A172 (cell line): ENCODE data around the gene NTF3. TPM values are rescaled to one million over a fixed set of nuclear protein-coding genes. Genes with fewer than 3 reads are reported as not detected.
A peak's percentile ranks its signal among the peaks of the same experiment; 100 is the strongest.

Experiments
- DNase-seq: peaks from one replicate; pipeline ENCODE4 v3.0.0-alpha.2; 2015; ENCODE audit warnings: low spot score
- total RNA-seq: library from RNA; depleted of rRNA; stranded (reverse); fragments of >200 nt; shearing (Covaris generic); gene quantifications from 2 replicates; pipeline ENCODE4 v1.2.3, GENCODE V29; 2014

The NTF3 gene
- total RNA-seq, 1 experiment from 2014 or later, result 1.3 TPM

- peak; percentile 61 for DNase-seq
Measured at GRCh38 chr12:5456906-5457305, 25.0 kb downstream of the NTF3 start.

DNA sequence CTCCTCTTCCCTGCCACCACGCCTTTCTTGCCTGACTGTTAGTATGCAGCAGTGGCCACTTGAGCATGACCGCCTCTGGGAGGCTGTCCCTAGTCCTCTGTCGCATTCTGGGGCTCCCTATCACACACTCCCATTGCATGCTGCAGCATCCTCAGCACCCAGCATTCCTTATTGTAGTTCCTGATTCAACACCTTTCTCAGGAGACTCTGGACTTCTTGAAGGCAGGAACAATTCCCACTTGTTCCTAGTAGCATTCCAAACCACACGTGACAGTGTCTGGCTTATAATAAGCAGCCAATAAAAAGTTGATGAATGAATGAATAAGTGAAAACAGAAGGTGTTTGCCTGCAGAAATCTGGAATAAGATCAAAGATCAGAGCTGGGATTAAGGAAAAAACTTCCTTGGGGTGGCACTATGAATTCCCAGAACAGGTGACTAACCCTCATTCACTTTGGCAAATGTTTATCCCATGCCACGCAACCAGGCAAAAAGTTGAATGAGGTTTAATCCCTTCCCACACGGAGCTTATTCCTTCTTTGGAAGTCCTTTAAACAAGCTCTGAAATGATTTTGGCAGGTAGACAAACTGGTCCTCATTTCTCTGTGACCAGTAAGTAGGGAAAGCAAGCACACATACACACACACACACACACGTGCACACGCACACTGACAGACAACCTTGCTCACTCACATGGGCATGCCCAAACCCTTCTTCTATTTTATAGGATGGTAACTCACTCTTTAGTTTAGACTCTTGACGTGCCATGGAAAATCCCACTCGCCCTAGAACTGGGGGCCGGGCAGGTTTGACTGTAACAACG is 26.5 kb downstream of the NTF3 start:
- DNase-seq, result no peak

- DNase-seq, result no peak
Measured at GRCh38 chr12:5459051-5459782, 27.3 kb downstream of the NTF3 start.

DNA sequence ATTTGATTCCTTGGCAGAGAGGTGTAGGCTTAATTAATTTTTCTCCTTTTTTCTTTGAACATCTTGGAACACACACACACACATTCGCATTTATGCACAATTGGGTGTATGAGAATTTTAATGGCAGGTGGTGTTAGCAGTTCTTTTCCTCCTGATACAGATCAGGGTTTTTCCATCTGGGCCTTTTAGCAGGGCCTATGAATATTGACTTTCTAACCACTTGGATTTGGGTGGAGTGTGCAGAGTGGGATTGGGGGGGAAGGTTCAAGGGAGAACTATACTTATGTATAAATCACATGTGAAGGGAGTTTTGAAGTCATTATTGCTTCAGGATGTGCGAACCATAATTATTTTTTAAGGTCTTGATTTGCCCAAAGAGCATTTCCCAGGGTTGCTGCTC is 28.9 kb downstream of the NTF3 start:
- no peak for DNase-seq

DNA sequence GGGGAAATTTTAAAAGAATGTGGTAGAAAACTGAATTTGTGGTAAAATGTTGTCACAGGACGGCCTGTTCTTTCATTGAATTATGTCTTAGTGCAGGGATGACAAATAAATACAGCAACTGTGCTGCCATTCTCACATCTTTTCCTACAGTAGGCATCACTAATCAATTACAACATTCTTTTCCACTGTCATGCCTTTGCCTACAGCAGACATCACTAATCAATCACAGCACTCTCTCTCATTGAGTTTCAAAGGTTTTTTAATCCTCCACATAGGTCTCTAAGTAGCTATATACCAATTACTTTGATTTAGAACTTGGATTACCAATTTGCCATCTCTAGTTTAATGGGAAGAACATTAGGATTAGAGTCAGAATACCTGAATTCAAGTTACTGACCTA is 30.1 kb downstream of the NTF3 start:
- DNase-seq, result no peak

GRCh38 chr12:5464096-5464495 is 32.2 kb downstream of the NTF3 start:
- DNase-seq, result no peak

- DNase-seq, result no peak
Measured at GRCh38 chr12:5465384-5465783, 33.5 kb downstream of the NTF3 start.

DNA sequence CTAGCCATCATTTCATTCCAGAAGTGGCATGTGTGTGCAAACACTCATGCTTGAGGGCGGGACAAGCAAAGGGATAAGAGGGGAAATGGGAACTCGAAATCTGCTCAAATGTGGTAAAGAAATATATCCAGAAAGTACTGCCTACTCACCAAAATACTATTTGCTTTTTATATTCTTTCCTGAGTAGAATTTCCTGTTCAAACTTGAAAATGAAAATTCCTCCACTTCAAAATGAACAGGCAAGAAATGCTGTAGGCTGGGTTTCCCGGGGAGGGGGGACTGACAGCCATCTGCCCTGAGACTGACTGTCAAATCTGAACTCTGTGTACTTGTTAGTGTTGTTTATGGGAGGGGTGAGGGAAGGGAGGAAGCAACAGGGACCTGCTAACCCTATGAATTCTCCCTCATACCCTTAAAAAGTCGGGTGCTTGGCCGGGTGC is 34.6 kb downstream of the NTF3 start:
- DNase-seq, result no peak

GRCh38 chr12:5467931-5468330 is 36.0 kb downstream of the NTF3 start:
- DNase-seq, result no peak

DNA sequence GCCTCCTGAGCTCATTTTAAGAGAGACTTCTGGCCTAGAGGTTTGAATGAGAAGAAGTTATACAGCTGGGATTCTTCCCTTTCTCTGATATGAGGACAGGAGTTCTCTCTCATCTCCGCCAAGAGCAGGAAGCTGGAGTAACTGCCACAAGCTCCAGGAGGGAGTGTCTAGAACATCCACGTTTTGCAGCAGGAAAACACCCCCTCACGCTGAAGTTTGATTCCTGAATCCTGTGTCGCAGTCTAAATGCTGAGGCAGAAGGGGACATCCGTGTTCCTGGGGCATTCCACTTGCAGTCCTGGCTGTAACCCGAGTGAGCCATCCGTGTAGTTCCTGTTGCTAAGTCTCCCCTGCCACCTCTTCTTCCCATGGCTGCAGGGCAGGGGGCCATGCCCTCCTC is 38.3 kb downstream of the NTF3 start:
- no peak for DNase-seq

DNA sequence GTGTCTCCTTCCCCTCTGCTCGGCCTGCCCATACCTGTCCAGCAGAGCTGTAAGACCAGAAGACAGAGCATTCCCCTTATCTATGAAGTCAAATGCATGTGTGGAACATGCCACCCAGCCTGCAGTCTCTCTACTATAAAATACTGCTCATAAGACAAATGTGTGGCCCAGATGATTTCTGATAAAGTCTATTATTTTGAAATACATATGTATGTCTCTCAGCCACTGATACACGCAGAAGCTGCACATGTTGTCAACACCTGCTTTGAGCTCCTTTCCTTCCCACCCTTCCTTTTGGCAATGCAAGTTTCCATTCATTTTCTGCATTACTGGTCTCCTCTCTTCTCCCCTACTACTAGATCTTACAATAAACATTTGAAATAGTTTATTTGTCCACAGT is 38.8 kb downstream of the NTF3 start:
- no peak for DNase-seq

GRCh38 chr12:5473076-5473782 is 41.3 kb downstream of the NTF3 start:
- DNase-seq, result no peak

DNA sequence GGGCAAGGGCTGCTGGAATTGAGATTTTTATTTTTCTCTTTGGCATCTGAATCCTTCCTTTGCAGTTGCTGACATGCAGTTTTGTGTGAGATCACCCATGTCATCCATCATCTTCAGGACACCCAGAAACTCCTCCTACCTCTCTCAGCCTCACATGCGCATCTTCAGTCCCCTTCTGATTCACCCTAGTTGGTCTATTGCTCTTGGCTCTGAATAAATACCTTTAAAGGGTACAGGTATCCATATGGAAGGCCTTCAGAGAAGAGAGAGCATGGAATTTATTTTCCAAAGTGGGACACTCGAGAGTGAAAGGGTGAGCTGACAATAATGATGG is 41.8 kb downstream of the NTF3 start:
- DNase-seq, result no peak

DNA sequence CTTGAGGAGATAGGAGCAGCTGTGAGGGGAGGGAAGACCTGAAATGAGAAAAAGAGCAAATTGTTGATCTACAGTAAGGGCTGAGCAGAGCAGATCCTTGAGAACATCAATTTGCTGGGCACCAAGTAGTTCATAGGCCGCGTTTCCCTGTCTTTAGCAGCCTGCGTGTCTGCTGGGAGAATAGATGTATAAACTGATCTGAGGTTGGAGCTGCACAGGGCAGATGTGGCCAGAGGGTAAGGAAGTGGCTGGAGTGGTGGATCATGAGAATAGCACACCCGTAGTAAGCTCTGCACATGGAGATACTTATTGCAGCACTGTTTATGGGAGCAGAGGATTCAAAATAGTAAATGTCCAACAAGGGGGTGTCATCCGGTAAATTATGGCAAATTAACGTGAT is 44.4 kb downstream of the NTF3 start:
- DNase-seq, result no peak

DNA sequence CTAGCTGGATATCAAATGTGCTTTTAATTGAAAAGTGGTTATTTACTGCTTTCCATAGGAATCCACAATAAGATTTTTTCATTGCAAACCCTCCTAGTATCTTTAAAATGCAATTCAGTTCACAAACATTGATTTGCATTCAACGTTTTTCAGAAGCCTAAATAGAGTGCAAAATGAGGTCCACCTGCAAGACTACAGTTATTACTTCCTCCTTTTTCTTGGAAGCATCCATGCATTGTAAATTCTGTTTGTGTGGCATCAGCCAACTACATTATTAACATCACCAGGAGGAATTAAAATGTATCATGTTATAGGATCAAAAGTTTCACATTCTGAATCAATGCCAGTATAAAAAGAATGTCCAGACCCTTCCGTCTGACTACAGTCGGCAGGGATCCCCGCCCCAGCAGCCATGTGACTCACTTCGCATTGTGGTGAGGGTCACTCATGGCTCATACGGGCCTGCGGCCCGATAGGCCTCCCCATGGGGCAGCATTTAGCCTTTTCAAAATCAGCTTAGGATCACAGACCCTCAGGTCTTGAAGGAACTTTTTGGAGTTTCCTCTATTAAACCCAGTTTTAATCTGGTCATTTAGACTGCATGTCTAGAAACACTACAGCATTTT is 46.3 kb downstream of the NTF3 start:
- no peak for DNase-seq

DNA sequence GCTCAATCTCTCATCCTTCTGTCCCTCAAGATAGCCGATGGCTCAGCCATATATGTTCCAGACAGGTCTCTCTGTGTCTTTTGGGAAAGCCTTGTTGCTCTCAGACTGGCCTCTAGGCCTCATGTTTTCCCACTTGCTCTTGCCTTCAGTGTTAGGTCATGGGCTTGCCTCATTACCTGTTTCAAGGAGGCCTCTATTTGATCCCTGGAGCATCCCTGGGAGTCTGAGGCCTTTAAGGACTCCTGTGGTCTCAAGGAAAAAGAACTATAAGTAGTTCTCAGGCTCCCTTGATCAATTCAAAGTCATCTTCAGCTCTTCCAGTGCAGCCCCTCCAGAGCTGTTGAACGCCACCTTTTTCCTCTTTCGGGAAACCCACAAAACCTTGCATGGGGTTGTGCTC is 47.9 kb downstream of the NTF3 start:
- no peak for DNase-seq

GRCh38 chr12:5480218-5480937 is 48.5 kb downstream of the NTF3 start:
- DNase-seq, result no peak

DNA sequence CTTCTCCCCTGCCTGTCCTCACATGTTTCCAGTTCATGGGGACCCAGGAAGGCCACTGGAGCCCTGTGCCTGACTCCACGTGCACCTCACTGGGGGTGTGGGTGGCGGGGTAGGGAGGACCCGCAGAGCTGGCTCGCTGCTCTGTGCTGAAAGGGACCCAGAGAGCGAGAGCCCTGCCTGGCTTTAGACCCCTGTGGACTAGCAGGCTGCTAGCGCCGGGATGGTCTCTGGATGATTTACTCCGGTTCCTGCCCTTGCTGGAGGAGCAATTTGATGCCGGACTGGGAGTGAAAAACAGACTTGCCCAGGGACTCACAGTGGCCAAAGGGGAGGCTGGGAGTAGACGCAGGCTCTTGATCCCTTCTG is 49.0 kb downstream of the NTF3 start:
- DNase-seq, result no peak

DNA sequence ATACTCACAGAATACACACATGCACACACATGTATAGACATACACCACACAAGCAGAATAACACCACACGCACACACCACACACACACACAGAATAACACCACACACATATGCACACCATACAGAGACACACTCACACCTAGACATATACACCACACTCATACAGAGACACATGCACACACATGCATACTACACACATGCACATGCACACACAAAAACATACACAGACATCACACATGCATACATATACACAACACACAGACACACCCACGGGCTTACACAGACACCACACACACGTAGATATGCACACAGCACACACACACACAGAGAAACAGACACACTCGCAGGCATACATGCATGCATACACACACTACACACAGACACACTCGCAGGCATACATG is 49.7 kb downstream of the NTF3 start:
- DNase-seq, result no peak

GRCh38 chr12:5484426-5484825 is 52.5 kb downstream of the NTF3 start:
- DNase-seq, result no peak

GRCh38 chr12:5485454-5485853 is 53.5 kb downstream of the NTF3 start:
- no peak for DNase-seq

DNA sequence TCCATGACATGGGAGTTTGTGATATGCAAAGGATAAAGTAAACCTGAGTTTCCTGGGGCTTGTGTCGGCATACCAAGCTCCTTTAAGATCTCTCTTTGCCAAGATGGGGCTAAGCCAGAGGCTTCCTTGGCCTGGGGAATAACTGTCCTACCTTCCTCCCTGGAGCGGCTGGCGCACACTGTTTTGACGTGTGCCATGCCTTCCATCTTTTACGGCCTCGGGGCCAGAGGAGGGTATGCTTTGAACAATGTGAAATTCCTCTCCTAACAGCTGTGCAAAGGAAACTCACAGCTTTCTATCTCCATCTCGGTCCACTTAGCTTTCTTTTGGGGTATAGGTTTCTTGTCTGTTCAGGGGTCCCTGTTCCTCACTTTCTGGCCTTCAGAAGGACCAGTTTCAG is 55.2 kb downstream of the NTF3 start:
- no peak for DNase-seq
